Neuron (in vitro differentiated cells): ENCODE results near the gene TMEM120B.
"Not testable (repeated sequence)": the region's sequence is repeated elsewhere in the genome, so short reads cannot be mapped to it uniquely, and the experiment has no call there.

Experiments
- H2AFZ ChIP-seq: one replicate; pipeline ENCODE4 v1.6.1; 2013; ENCODE audit warnings: low read depth, mild to moderate bottlenecking, inconsistent platforms, low read length, moderate library complexity
- H3K27me3 ChIP-seq: one replicate; pipeline ENCODE4 v1.6.1; 2013; ENCODE audit warnings: low read length; ENCODE audit not compliant: insufficient read depth
- H3K36me3 ChIP-seq: one replicate; pipeline ENCODE4 v1.6.1; 2013; ENCODE audit warnings: low read length; ENCODE audit not compliant: insufficient read depth
- H3K4me1 ChIP-seq: one replicate; pipeline ENCODE4 v1.6.1; 2013; ENCODE audit warnings: low read length; ENCODE audit not compliant: insufficient read depth
- H3K4me3 ChIP-seq: 2 replicates; pipeline ENCODE4 v1.5.1; 2013; ENCODE audit warnings: mild to moderate bottlenecking, low read length, moderate library complexity
- H3K9me3 ChIP-seq: one replicate; pipeline ENCODE4 v1.6.1; 2013; ENCODE audit warnings: low read length

Gene TMEM120B

DNA sequence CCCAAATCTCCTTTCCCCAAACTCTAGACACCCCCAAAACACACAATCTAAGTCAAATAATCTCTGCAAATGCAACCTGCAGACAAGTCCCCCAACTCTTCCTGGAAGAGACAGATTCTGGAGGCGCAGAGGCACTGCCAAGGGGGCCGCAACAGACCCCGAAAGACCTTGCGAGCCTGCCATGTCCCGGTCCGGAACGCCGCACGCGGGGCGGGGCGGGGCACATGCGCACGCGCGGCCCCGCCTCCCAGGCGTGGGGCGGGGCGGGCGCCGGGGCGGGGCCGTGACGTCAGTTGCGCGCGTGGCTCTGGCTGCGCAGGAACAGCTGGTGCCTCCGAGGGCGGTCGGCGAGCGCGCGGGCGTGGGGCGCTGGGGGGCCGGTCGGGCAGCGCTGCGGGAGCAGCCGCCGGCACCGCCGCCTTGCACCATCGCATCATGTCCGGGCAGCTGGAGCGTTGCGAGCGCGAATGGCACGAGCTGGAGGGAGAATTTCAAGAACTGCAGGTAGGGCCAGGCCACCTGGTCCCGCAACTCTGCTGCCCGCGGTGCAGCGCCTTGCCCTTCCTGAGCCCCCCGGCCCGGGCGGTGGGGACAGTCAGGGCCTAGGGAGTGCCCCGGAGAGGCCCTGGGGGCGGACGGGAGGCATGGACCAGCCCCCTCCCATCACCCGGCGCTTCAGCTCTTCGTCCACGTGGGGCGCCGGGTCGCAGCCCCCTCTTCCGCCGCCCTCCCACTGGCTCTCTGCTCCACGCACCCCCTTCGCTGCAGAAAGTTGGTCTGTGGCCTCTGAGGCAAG lies at the start of gene TMEM120B:
TSS of gene TMEM120B (plus strand) at position 292 of the 796 bp plus-strand sequence. CDS start at position 436, 144 bp downstream.
- Histone ChIP-seq H3K27me3 (no peaks in the 10 kb centered on the region), H3K4me3 (peak within 1 kb of the TSS; percentile 82), H2AFZ (peak within 1 kb of the TSS; percentile 93), H3K36me3 (no peaks in the 10 kb centered on the region), H3K9me3 (no peaks in the 10 kb centered on the region), H3K4me1 (peaks cover 10% of the 10 kb centered on the region)

DNA sequence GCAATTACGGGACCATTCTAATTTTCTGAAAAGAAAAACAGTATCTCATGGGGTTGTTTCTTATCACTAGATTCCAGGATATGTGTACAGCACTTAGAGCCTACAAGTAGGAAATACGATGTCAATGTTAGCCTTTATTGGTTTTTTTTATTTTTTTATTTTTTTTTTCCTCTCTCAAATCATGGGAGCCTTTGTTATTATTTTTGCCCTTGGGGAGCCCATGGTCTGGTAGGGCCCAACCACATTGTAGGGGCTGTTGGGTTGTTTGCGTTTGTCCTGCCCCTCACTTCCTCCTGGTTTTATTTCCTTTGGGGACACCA lies 49.0 kb upstream of the TMEM120B start:
- H2AFZ ChIP-seq = no peak overlapping the region
- H3K36me3 ChIP-seq = no peaks in the 10 kb centered on the region
- H3K9me3 ChIP-seq = no peaks in the 10 kb centered on the region
- H3K4me1 ChIP-seq = peaks cover 7% of the 10 kb centered on the region
- no peak overlapping the region for H3K4me3 ChIP-seq
- no peaks in the 10 kb centered on the region for H3K27me3 ChIP-seq

DNA sequence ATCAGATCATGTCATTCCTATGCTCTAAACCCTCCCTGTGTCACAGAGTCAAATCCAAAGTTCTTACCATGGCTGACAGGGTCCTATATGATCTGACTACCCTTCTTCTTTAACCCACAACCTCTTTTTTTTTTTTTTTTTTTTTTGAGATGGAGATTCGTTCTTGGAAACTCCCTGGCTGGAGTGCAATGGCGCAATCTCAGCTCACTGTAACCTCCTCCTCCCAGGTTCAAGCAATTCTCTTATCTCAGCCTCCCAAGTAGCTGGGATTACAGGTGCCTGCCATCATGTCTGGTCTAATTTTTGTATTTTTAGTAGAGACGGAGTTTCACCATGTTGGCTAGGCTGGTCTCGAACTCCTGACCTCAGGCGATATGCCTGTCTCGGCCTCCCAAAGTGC lies 45.7 kb upstream of the TMEM120B start:
- not testable (repeated sequence) for H3K36me3 ChIP-seq, H3K27me3 ChIP-seq, H2AFZ ChIP-seq, H3K4me1 ChIP-seq, H3K4me3 ChIP-seq, H3K9me3 ChIP-seq

- H3K4me3 ChIP-seq = no peak overlapping the region
- no peak overlapping the region for H2AFZ ChIP-seq
- H3K36me3 ChIP-seq = no peaks in the 10 kb centered on the region
- no peaks in the 10 kb centered on the region for H3K4me1 ChIP-seq
- no peaks in the 10 kb centered on the region for H3K9me3 ChIP-seq
- H3K27me3 ChIP-seq = no peaks in the 10 kb centered on the region
Measured at GRCh38 chr12:121668750-121669520, 43.6 kb upstream of the TMEM120B start.

DNA sequence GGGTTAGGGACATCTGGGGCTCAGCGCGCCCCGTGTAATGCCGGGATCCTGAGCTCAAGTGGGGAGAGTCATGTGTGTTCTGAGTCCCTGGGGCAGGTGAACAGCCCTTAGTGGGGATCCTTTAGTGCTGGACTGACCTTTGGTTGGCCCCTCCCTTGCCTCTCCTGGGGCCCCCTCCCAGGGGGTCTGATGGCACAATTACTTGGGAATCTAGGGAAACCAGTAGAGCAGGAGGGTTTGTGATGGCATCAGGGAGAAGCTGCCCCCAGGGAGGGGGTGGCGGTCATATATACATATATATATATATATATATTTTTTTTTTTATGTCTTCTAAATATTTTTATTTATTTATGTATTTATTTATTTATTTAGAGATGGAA lies 43.0 kb upstream of the TMEM120B start, which contains the start of gene MORN3:
TSS of gene MORN3 (minus strand) at position 134 of the 380 bp plus-strand sequence. CDS start 171 bp downstream, outside the sequence.
- Histone ChIP-seq H3K27me3 (no peaks in the 10 kb centered on the region), H3K36me3 (no peaks in the 10 kb centered on the region), H3K4me1 (no peaks in the 10 kb centered on the region), H2AFZ (no peak within 1 kb of the TSS), H3K4me3 (no peak within 1 kb of the TSS), H3K9me3 (no peaks in the 10 kb centered on the region)

DNA sequence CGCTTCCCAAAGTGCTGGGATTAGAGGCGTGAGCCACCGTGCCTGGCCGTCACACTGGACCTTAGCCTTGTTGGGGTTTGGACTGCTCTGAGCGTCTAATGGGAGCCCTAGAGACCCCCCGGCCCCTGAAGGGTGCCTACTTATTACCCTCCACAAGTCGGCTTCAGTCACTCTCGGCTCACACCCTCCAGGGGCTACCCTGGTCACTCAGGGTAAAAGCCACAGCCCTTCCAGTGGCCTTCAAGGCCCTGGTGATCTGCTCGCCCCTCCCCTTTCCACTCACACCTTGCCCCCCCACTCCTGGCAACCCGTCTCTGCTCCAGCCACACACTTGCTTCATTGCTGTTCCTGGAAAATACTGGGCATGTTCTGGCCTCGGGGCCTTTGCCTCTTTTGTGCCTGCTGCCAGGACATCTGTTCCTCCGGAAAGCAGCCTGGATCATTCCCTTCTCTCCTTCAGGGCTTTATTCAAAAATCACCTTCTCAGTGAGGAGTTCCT lies 39.5 kb upstream of the TMEM120B start:
- Histone ChIP-seq H3K36me3 (no peaks in the 10 kb centered on the region), H3K4me1 (no peaks in the 10 kb centered on the region), H2AFZ (no peak overlapping the region), H3K9me3 (no peaks in the 10 kb centered on the region), H3K4me3 (no peak overlapping the region), H3K27me3 (no peaks in the 10 kb centered on the region)

GRCh38 chr12:121676190-121676589 lies 36.4 kb upstream of the TMEM120B start:
- Histone ChIP-seq H3K4me1 (no peaks in the 10 kb centered on the region), H2AFZ (no peak overlapping the region), H3K4me3 (no peak overlapping the region), H3K27me3 (no peaks in the 10 kb centered on the region), H3K9me3 (no peaks in the 10 kb centered on the region), H3K36me3 (no peaks in the 10 kb centered on the region)

- Histone ChIP-seq H3K36me3 (no peaks in the 10 kb centered on the region), H3K9me3 (no peaks in the 10 kb centered on the region), H2AFZ (no peak overlapping the region), H3K4me3 (no peak overlapping the region), H3K27me3 (no peaks in the 10 kb centered on the region), H3K4me1 (no peaks in the 10 kb centered on the region)
Measured at GRCh38 chr12:121678305-121678704, 34.2 kb upstream of the TMEM120B start.

GRCh38 chr12:121678716-121679300 lies 33.7 kb upstream of the TMEM120B start:
- Histone ChIP-seq H3K4me3 (no peak overlapping the region), H3K9me3 (no peaks in the 10 kb centered on the region), H3K36me3 (no peaks in the 10 kb centered on the region), H3K4me1 (no peaks in the 10 kb centered on the region), H2AFZ (no peak overlapping the region), H3K27me3 (no peaks in the 10 kb centered on the region)

GRCh38 chr12:121679661-121680197 lies 32.8 kb upstream of the TMEM120B start:
- H3K9me3 ChIP-seq, H3K36me3 ChIP-seq, H2AFZ ChIP-seq, H3K4me1 ChIP-seq, H3K27me3 ChIP-seq, H3K4me3 ChIP-seq: not testable (repeated sequence)

GRCh38 chr12:121688966-121689365 lies 23.6 kb upstream of the TMEM120B start:
- H3K4me1 ChIP-seq = peaks cover 6% of the 10 kb centered on the region
- no peak overlapping the region for H3K4me3 ChIP-seq
- H3K36me3 ChIP-seq = no peaks in the 10 kb centered on the region
- no peaks in the 10 kb centered on the region for H3K27me3 ChIP-seq
- H2AFZ ChIP-seq = no peak overlapping the region
- H3K9me3 ChIP-seq = no peaks in the 10 kb centered on the region

DNA sequence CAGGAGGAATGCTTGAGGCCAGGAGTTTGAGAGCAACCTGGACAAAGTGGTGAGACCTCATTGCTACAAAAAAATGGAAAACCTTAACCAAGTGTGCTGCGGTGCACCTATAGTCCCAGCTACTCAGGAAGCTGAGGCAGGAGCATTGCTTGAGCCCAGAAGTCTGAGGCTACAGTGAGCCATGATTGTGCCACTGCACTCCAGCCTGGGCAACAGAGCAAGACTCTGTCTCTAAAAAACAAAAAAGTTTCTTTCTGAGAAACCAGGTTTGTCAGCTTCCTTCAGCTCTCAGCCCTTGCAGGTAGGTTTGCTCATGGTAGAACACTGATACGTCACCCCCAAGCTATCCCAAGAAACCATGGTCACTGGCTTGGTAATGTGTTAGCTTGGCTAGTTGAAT lies 23.1 kb upstream of the TMEM120B start:
- no peaks in the 10 kb centered on the region for H3K9me3 ChIP-seq
- no peak overlapping the region for H3K4me3 ChIP-seq
- peaks cover 6% of the 10 kb centered on the region for H3K4me1 ChIP-seq
- H2AFZ ChIP-seq = no peak overlapping the region
- no peaks in the 10 kb centered on the region for H3K36me3 ChIP-seq
- H3K27me3 ChIP-seq = no peaks in the 10 kb centered on the region

GRCh38 chr12:121692744-121693143 lies 19.8 kb upstream of the TMEM120B start:
- H3K27me3 ChIP-seq, H3K4me1 ChIP-seq, H3K36me3 ChIP-seq, H3K9me3 ChIP-seq, H2AFZ ChIP-seq, H3K4me3 ChIP-seq: not testable (repeated sequence)
